ENCODE measurements around the gene SLC25A38.
"Not testable (repeated sequence)": the region's sequence is repeated elsewhere in the genome, so short reads cannot be mapped to it uniquely, and the experiment has no call there.

The SLC25A38 gene, protein sequence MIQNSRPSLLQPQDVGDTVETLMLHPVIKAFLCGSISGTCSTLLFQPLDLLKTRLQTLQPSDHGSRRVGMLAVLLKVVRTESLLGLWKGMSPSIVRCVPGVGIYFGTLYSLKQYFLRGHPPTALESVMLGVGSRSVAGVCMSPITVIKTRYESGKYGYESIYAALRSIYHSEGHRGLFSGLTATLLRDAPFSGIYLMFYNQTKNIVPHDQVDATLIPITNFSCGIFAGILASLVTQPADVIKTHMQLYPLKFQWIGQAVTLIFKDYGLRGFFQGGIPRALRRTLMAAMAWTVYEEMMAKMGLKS

DNA sequence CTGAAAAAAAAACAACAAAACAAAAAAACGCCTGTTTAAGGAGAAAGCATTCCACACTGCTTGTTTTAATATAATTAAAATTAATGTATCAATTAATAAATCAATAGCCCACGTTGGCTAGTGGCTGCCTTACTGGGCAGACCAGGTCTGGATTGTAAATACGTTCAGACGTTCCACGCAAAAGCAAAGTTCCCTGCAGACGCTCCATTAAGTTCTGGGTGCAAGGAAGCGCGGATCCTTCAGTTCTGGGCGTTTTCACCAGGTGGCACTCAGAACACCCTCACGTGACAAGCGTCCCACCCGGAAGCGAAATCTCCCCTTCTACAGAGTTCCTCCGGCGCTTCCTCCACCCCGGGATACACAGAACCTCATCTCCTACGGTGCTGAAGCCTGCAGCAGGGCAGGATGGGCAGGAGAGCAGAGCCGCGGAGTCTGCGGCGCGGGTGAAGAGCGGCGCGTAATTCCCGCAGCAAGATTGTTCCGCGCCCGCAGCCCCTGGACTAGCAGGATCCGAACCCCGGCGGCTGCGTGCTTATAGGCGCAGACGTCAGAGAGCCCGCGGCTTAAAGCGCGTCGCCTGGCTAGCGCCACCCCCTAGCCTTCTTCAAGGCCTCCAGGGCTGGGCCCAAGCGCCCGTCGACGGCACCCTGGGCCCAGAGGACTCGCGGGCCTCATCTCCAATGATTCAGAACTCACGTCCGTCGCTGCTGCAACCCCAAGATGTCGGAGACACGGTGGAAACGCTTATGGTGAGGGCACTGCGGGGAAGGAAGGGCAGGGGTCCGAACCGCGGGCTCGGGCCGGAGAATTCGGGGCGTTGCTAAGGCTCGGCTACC, at the start of gene SLC25A38:
Gene SLC25A38, plus strand, starts transcription at position 326 of the 836 bp plus-strand sequence. Its CDS starts 355 bp downstream, at position 681.
- no peak for DNase-seq

DNA sequence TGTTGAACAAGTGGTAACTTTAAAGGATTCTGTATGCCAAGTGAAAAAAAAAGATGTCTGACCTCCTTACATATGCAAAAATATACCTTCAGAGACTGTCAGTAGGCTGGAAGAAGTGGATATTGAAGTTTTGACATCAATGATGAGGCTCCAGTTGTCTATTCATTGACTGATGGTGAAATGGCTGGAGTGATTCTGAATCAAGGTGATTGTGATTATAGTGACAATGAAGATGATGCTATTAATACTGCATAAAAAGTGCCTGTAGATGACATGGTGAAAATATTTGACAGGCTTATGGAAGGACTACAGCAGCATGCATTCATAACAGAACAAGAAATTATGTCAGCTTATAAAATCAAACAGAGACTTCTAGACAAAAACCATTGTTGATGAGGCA, 49.6 kb upstream of the SLC25A38 start:
- DNase-seq: no peak

DNA sequence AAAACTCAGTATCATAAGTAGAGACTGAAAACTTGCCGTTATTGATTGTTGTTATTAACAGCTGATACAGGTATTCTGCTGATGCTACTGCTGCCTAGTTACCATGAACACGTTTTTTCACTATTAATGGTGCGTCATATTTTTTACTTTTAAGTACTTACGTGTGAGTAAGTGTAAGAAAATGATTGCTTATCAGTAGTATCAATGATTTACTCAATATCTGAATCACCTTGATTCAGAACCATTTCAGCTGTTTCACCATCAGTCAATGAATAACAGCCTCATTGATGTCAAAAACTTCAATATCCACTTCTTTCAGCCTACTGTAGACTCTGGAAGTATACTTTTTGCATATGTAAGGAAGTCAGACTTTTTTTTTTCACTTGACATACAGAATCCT, 49.0 kb upstream of the SLC25A38 start:
- no peak for DNase-seq

DNA sequence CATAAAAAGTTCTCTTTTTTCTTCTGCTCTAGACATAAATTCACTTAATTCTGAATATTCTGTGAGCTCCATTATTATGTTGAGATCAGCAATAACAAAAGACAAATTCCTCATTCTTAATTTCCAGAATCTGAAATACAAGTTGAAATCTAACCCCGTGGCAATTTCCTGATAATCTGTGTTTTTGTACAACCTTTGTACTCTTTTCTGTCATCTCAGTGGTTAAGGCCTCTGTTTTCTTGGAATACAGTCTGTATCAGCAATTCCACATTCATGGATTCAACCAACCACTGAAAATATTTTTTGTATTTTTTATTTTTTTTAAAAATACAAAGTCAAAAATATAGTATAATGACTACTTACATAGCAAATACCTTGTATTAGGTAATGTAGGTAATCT, 45.0 kb upstream of the SLC25A38 start:
- no peak for DNase-seq

DNA sequence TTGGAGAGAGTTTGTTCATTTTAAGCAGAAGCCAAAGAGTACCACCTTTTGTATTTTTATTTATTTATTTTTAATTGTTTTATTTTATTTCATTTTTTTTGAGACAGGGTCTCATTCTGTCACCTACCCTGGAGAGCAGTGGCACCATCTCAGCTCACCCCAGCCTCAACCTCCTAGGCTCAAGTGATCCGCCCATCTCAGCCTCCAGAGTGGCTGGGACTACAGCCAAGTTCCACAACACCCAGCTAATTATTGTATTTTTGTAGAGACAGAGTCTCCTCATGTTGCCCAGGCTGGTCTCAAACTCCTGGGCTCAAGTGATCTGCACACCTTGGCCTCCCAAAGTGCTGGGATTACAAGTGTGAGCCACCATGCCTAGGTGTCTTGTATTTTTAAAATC, 44.1 kb upstream of the SLC25A38 start:
- no peak for DNase-seq

DNA sequence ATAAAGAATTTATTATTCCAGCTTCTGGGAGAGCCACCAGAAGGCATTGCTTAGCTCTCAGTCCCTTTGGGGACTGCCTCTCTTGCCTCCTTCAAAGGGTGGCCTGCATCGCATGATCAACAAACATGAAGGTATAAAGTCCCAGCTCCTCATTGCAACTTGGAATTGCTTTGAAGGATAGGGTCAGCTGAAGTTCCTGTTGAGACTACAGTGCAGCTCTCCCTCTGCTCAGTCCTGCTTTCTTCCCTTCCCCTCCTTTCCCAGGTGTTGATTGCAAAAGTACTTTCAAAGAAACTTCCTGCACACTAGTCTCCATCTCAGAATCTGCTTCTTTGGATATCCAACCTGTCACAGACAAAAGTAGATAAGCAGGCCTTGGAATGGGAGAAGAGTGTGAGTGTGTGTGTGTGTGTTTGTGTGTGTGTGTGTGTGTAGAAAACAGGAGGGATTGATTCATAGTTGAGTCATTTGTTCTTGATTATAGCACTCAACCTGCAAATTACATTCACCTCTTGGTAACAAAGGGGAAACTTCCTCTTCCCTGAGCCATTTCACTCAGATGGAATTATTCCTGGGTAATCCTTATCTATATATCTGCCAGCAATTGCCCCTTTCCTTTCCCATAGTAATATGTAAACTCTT, 40.0 kb upstream of the SLC25A38 start:
- no peak for DNase-seq

DNA sequence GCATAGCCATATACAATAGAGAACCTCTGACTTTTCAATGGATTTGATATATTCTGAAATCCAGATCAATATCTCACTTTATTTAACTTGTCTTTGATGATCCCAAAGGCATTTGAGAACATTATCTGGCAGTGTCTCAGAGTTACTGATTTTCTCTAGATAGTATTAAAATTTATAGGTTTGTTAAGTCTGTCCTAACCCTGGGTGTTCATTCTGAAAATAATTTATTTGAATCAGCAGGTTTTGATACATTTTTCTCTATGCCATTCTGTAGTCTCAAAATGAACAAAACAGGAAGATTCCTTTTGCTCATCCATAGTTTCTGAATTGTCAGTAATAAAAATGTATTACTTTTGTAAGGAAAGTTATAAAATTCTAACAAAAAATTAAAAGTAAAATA, 39.4 kb upstream of the SLC25A38 start:
- no peak for DNase-seq

DNA sequence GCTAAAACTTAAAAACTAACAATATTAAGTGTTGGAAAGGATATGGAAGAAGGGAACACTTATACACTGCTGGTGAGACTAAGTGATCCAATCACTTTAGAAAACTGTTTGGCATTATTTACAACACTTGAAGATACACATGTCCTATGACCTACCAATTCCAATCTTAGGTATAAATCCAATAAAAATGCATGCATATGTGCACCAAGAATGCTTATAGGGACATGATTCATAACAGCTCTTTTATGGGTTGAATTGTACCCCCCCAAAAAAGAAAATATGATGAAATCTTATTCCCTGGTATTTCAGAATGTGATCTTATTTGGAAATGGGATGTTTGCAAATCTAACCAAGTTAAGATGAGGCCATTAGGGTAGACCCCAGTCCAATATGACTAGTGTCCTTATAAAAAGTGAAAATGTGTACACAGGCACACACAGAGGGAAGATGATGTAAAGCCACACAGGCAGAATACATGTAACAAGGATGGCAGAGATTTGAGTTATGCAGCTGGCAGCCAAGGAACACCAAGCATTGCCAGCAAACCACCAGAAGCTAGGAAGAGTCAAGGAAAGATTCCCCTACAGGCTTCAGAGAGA, 38.3 kb upstream of the SLC25A38 start:
- DNase-seq: no peak

DNA sequence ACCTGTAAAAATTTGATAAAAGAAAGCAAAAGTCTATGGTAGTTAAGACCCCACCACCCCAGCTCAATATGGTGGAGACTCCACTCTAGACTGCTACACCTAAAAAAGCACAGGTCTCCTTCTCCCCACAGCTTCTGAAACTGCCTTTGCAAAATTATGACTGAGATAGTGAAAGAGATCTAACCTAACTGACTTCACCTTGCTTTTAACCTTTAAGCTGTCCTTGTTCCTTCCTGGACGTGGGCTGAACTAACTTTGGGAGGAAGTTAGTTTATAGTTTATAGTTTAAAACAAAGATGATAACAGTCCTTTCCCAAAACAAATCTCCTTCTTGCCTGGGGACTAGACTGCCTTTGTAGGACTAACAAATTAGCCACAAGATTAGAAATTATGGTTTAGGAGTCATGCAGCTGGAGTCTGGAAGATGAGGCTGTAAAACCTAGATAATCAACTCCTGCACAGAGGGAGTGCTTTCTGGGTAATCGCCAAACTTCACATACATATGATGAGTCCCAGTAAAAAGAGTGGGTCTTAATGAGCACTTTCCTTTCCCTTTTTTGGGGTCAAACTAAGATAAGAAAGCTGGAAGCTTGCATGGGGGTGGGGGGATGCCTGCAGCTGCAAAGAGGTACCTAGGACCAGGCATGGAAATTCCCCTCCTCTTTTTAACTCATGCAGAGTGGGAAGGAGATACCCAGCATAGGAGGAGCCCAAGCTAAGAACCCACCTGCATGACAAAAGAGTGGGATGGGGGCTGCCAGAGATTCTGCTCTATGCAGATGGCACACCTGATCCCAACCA, 36.2 kb upstream of the SLC25A38 start:
- DNase-seq: no peak

DNA sequence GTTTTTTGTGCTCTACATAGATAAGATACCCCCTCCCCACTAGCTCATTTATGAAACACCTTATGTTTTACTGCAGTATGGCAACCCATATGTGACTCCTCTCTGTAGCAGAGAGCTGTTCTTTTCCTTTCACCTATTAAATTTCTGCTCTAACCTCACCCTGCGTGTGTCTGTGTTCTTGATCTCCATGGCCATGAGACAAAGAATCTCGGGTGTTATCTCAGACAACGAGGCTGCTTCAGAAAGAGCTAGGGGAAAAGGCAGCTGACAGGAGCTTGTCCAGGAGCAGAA, 35.6 kb upstream of the SLC25A38 start:
- DNase-seq: no peak

DNA sequence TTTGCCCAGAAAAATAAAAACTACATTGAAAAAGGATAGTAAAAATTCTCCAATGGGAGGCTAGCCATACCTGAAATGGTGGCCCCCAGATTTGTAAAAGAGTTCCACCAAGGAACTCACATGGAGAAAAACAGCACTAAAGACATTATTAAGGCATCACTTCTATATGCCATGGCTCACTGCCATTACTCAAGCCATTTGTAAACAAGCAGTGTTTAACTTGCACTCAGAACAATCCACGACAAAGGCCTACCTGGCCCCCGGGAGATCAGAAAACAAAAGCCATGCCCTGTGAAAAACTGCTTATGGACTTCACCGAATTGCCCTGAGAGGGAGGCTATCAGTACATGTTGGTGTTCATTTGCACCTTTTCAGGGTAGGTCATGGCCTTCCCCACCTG, 34.1 kb upstream of the SLC25A38 start:
- DNase-seq: no peak

DNA sequence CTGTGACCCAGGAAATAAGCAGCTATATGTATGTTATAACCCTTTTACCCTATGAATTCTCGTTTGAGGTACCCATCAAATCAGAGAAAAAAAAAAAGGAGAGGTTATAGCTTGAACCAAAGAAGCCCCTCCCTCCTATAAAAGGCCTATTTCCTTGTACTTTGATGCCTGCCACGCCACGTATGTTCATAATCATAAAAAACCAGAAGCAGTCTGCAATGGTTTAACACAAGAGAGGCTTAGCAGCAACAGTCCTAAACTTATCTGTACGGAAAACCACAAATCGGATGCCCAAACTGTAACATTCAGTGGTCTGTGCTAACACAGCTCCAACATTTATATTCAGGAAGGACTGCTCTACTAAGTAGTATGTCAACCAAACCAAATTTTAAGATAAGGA, 32.5 kb upstream of the SLC25A38 start:
- no peak for DNase-seq

DNA sequence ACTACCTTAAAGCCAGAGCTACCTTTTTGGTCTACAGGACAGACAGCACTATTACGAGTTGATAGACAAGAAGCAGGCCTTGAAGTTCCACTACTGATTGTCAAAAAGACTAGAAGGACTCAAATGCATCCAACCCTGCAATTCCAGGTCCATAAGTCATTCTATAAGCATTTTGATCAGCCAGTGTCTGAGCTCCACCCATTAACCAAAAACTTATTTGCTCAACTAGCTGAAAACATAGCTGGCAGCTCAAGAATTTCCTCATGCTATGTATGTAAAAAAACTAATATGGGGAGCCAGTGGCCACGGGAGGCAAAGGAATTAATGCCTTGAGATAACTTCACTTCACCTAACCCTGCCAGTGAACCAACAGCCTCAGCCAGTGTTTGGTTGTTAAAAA, 32.0 kb upstream of the SLC25A38 start:
- not testable (repeated sequence) for DNase-seq

DNA sequence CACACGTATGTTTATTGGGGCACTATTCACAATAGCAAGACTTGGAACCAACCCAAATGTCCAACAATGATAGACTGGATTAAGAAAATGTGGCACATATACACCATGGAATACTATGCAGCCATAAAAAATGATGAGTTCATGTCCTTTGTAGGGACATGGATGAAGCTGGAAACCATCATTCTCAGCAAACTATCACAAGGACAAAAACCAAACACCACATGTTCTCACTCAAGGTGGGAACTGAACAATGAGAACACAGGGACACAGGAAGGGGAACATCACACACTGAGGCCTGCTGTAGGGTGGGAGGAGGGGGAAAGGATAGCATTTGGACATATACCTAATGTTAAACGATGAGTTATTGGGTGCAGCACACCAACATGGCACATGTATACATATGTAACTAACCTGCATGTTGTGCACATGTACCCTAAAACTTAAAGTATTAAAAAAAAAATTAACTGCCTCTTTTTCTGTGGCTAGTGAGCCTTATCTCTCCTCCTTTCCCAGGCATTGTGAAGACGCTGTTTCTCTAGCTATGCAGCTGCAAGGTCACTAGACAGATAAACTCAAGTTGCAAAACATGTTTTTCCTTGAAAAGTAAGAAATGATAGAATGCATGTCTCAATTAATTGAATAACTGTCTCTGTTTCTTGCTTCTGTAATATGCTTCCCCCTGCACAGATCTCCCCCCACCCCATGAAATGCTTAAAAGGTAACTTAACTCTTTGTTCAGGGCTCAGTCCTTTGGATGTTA, 29.8 kb upstream of the SLC25A38 start:
- not testable (repeated sequence) for DNase-seq

DNA sequence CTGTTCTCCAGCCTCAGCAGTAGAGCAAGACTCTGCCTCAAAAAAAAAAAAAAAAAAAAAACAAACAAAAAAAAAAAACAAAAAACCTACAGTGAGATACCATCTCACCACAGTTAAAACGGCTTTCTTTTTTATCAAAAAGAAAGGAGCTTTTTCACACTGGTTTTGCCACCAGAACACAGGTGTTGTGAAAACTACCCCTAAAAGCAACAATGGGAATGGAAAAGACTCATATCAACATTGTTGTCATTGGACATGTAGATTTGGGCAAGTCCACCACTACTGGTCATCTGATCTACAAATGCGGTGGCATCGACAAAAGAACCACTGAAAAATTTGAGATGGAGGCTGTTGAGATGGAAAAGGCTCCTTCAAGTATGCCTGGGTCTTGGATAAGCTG, 24.8 kb upstream of the SLC25A38 start:
- no peak for DNase-seq

DNA sequence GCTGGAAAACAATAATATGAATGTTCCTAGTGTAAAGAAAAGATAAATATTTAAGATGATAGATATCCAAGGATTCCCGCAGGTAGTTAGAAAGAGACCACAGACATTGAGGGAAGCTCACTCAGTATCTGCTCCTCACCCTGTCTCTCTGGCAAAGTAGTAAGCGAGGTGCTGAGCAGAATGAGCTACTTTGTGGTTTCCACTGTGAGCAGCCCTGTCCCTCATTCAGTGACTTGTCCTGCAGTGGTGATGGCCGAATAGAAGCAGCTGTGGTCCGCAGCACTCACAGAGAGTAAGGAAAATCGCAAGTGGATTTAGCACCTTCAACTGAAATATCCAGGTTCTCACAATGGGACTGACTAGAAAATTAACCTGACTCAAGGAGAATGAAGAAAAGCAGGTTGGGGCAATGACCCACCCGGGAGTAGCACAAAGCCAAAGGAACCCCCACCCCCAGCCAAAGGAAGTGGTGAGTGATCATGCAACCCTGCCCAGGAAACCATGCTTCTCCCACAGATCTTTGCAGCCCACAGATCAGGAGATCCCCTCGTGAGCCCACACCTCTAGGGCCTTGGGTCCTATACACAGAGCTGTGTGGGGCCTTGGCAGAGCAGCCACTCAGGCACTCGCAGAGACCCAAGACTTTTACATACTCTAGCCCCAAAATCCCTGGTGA, 21.8 kb upstream of the SLC25A38 start:
- no peak for DNase-seq

DNA sequence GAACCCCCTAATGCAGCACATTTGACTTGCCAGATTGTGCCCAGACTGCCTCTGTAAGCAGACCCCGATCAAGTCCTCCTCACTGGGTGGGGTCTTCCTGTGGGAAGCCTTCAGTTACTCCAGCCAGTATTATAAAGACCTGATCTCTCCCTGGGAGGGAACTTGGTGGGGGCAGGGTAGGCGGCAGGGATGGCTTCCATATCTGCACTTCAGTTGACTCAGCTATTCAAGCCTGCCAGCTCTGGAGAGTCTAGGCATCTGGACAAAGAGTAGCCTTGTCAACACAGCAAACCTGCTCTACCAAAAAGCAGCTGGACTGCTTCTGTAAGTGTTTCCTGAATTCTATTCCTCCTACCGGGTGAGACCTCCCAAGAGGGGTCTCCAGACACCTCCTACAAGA, 21.0 kb upstream of the SLC25A38 start:
- no peak for DNase-seq

DNA sequence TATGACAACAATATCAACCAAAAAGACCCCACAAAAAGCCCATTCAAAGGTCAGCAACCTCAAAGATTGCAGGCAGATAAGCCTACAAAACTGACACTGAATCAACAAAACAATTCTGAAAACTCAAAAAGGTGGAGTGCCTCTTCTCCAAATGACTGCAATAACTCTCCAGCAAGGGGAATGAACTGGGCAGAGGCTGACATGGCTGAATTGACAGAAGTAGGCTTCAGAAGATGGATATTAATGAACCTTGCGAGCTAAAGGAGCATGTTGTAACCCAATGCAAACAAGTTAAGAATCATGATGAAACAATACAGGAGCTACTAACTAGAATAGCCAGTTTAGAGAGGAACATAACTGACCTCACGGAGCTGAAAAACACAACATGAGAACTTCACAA, 20.4 kb upstream of the SLC25A38 start:
- no peak for DNase-seq

DNA sequence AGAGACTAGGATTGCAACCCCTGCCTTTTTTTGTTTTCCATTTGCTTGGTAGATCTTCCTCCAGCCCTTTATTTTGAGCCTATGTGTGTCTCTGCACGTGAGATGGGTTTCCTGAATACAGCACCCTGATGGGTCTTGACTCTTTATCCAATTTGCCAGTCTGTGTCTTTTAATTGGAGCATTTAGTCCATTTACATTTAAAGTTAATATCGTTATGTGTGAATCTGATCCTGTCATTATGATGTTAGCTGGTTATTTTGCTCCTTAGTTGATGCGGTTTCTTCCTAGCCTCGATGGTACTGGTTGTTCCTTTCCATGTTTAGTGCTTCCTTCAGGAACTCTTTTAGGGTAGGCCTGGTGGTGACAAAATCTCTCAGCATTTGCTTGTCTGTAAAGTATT, 12.7 kb upstream of the SLC25A38 start:
- not testable (repeated sequence) for DNase-seq

DNA sequence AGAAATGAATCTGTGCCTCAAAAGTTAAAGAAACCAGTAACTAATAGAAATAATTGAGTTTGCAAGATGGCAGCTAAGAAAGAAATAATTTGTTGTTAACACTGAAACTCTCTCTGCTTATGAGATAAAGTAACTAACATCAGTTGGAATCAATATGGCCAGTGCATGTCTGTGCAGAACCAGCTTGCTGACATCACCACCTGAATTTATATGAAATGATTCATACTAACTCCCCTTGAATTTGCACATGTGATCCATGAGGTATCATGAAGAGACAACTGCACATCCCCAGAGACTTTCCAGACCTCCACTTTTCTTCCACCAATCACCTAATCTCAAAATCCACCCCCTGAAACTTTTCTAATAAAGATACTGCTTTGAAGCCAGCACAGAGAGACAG, 10.3 kb upstream of the SLC25A38 start:
- no peak for DNase-seq

DNA sequence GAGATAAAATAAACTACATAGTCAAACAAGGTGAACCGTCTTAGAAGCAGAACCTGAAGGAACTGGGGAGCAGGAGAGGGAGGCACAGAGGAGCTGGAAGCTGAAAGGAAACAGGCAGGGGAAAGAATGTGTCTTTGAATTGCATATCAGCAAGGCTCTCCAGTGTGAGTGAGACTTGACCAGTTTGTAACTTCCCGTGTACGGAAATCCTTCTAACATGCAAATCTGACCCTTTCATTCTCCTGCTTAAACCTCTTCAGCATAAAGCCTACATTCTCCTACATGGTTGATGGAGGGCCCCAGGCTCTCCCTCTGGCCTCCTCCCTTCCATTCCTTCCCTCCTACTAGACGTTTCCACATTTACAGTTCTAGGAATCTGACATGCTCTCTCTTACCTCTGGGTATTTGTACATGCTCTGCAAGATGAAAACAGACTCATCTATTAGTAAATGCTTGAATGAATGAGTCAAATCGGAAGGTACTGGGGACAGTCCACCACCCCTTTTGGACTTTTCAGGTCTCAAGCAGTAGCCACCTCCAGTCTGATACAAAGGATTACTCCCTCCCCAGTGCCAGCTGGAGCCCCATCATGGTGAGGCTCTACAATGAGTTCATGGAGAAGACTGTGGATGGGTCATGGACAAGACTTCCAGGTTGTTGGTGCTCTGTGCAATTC, 6.1 kb upstream of the SLC25A38 start:
- DNase-seq: no peak

Measured in NCI-H1105 treated with DMSO at 0.1 percent for 48 hours (cell line).